Caki2 (cell line): Measurements from ENCODE around the gene RFX2. TPM values are rescaled to one million over a fixed set of nuclear protein-coding genes. Genes with fewer than 3 reads are reported as not detected.

Experiments
- DNase-seq: peaks from one replicate; pipeline ENCODE4 v3.0.0-alpha.2; 2015; ENCODE audit warnings: low read depth
- in situ Hi-C: cut with HindIII; loops from 2 replicates; pipeline ENCODE4 v1.10.0; 2016; ENCODE audit warnings: low sequenced_read_pairs, low pct_unique_long_range_greater_than_20kb, mixed read lengths
- total RNA-seq: library from RNA; depleted of rRNA; stranded (reverse); fragments of >200 nt; shearing (Covaris generic); gene quantifications from 2 replicates; pipeline ENCODE4 v1.2.3, GENCODE V29; 2014; ENCODE audit warnings: low replicate concordance; rRNA removed

Gene RFX2
- 2.0 and 5.8 TPM in 2 replicates for total RNA-seq

DNA sequence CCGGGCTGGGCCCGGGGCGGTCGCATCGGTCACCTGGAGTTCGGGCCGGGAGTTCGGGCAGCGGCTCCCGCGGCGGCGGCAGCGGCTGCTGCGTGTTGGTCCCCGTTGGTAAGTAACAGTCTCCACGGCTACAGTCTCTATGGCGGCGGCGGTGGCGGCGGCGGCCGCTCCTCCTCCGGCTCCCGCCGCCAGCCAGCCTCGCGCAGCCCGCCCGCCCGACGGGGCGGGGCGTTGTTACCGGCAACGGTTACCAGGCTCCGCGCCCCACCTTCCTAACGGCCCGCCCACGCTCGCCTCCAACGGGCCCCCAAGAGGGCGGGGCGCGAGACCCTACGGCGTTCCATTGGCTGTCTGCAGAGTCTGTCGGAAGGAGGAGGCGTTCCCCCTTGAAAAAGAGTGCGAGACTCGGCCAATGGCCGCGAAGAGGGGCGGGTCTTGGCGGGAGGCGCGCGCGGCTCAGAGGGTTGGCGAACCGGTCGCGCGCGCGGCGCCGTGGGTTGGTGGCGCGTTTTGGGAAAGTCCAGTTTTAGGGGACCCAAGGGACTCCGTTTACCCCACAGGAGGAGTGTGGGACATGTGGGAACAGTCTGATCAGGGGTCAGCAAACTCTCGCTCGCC, at the start of gene RFX2:
RFX2 (minus strand) TSS at position 141 of the 618 bp plus-strand sequence. CDS start 63,004 bp downstream, outside the sequence.
- in situ Hi-C loops: no loop called here
- peak; percentile 97 for DNase-seq

DNA sequence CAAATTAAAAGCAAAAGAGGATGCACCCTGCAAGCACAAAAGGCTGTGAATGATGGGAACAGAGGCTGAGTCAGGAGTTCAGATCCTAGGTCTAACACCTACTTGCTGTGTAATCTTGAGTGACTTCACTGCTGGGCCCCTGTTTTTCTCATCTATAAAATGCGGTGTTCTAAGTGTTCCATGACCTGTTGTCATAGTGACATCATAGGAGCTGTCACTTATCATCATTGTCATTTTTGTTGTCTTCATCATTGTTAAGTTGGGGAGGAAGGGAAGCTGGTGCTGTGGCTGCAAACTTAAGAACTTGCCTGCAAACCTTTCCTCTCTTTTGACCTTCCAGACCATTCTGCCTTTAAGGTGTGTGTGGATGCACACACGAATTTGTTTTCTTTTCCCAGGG, 45.7 kb upstream of the RFX2 start:
- in situ Hi-C loops: no loop called here
- no peak for DNase-seq

DNA sequence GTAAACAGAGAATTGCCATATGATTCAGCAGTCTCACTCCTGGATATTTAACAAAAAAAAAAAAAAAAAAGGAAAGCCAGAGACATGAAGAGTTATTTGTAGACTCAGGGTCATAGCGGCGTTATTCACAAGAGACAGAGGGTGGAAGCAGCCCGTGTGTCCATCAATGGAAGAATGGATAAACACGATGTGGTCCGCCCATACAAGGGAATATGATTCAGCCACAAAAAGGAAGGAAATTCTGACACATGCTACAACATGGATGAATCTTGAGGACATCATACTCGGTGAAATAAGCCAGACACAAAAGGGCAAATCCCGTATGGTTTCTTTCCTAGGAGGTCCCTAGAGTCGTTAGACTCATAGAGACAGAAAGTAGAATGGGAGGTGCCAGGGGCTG, 40.0 kb upstream of the RFX2 start:
- no peak for DNase-seq
- in situ Hi-C loops: no loop called here

GRCh38 chr19:6141217-6141616, 30.9 kb upstream of the RFX2 start:
- in situ Hi-C loops: no loop called here
- no peak for DNase-seq

GRCh38 chr19:6138511-6138910, 28.2 kb upstream of the RFX2 start:
- in situ Hi-C loops: no loop called here
- no peak for DNase-seq

DNA sequence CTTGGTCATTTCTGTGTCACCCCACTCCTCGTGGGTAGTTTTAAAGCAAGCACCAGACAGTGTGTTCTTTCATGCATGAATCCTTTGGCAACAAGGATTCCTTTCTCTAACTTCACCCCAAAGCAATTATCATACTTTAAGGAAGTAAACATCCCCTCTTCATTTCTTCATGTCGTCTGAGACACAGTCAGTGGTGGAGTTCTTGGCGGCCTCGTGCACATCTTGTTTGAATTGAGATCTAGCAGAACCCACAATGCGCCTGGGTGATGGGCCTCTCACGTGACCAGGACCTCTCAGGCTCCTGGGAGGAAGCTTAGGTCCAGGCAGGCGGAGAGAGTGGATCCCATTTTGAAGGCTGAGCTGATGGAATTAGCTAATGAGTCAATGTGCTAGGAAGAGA, 27.8 kb upstream of the RFX2 start:
- no peak for DNase-seq
- in situ Hi-C loops: no loop called here

DNA sequence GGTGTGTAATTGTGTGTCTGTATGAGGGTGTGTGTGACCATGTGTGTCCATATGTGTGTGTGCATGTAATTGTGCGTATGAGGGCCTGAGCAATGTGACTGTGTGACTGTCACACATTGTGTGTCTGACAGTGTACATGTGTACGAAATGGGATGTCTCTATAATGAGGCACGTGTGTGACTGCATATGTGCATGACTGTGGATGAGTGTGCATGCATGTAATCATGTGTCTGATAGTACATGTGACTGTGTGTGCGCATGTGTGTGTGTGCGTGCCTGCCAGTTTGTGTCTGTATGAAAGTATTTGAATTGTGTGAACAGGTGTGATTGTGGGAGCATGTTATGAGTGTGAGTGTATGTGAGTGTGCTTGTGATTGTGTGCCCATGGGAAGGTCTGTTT, 22.9 kb upstream of the RFX2 start:
- in situ Hi-C loops: no loop called here
- DNase-seq: no peak

DNA sequence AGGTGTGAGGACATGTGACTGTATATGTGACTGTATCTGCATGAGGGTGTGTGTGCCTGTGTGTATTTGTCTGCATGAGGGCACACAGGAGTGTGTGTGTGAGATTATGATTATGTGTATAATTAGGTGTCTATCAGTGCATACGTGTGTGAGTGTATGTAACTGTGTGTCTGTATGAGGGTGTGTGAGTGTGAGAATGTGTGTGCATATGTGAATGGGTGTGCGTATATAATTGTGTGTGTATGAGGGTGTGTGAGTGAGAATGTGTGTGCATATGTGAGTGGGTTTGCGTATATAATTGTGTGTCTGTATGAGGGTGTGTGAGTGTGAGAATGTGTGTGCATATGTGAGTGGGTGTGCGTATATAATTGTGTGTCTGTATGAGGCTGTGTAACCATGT, 22.2 kb upstream of the RFX2 start:
- DNase-seq: no peak
- in situ Hi-C loops: no loop called here

DNA sequence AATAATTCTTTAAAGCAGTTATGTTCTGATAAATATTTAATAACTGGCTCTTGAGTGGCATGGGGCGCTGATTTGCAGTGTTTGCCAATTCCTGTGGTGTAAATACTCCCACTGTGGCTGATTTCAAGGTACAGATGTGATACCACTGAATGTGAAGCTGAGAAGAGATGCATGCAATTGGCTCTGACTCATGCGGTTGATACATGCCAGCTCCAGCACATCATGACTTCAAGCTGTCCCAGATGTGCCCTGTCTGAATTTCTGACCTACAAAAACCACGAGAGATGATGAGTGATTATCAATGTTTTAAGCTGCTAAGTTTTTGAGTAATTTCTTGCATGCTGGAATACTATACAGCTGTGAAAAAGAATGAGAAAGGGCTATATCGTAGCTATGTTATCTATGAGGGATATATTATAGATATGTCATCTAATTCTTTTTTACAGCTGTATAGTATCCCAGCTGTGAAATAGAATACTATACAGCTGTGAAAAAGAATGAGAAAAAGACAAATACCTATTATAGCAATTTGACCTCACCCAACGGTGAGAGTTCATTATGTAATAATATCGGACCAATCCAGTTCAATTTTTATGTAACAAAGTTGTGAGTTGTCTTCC, 17.5 kb upstream of the RFX2 start:
- in situ Hi-C loops: no loop called here
- no peak for DNase-seq

DNA sequence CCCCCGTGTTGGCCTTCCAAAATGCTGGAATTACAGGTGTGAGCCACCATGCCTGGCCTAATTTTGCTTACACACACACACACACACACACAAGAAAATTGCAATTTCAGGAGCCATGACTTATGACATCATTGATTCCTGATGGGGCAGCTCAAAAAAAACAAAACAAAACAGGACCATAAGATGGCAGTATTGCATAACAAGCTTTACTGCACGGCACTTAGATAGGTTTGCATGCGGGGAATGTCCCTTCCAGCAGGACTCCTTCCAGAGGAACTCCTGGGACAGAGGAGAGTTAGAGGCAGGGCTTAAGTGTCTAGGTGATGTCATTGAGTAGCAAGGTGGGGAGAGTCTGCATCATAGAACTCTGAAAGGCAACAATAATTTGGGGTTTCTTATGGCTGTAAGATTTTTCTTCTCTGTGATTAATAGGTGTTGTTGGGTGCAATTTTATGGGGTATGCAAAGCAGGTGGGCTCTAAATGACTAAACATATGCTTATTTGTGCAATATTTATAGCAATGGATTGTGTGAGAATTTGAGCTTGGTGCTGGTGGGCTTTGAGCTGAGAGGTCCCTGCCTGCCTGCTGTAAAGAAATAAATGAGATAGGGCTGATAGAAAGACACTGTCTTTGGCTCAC, 16.2 kb upstream of the RFX2 start:
- DNase-seq: peak; percentile 64
- in situ Hi-C loops: no loop called here

DNA sequence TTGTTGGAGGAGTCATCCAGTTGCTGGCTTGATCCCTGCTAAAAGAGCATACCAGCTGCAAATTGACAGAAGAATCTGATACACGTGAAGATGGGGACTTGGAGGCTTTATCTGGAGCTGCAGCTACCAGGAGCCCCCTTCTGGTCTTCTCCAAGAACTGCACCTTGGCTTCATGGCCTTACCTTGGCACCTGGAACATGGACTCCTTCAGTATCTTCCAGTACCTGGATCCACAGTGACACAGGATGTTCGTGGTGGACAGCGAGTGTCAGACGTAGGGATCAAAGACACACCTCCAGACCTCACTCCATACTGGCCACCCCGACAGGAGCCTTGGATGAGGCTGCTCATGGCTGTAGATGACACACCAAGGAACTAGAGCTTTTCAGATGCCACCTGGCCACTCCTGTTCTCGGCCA, 15.3 kb upstream of the RFX2 start:
- peak; percentile 59 for DNase-seq
- in situ Hi-C loops: no loop called here

DNA sequence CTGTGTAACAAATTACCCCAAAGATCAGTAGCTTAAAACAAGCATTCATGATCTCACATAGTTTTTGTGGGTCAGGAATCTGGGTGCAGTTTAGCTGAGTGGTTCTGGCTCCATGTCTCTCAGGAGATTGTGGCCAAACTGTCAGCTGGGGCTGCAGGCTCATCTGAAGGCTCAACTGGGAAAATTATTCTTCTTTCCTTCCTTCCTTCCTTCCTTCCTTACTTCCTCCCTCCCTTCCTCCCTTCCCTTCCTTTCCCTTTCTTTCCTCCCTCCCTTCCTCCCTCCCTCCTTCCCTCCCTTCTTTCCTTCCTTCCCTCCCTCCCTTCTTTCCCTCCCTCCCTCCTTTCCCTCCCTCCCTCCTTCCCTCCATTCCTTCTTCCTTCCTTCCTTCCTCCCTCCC, 8.7 kb upstream of the RFX2 start:
- in situ Hi-C loops: no loop called here
- DNase-seq: no peak

GRCh38 chr19:6118043-6118442, 7.7 kb upstream of the RFX2 start:
- in situ Hi-C loops: no loop called here
- no peak for DNase-seq

- no peak for DNase-seq
- in situ Hi-C loops: no loop called here
Observed at GRCh38 chr19:6117534-6117933, 7.2 kb upstream of the RFX2 start.

DNA sequence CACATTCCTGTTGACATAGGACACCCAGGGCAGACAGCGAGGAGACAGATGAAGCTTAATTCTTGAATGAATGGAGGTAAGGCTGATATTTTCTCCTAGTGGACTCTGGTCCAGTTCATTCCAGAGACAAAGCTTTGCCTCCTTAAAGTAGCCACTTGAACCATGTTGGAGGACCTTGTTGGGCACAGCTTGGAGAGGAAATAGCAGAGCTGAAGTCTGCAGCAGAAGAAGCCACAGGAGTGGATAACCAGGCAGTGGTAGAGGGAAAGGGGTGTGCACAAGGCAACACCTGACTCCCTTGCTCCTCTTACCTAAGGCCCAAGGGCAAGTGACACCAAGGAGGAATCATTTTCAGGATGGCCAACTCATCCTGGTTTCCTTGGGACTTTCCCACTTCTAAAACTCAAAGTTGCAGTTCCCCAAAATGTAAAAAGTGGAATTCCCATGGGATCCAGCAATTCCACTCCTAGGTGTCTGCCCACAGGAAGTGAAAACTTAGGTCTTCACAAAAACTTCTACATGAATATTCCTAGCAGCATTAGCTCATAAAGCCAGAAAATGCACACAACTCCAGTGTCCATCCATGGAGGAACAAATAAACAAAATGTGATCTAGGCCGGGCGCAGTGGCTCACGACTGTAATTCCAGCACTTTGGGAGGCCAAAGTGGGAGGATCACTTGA, 6.6 kb upstream of the RFX2 start:
- in situ Hi-C loops: no loop called here
- DNase-seq: no peak

DNA sequence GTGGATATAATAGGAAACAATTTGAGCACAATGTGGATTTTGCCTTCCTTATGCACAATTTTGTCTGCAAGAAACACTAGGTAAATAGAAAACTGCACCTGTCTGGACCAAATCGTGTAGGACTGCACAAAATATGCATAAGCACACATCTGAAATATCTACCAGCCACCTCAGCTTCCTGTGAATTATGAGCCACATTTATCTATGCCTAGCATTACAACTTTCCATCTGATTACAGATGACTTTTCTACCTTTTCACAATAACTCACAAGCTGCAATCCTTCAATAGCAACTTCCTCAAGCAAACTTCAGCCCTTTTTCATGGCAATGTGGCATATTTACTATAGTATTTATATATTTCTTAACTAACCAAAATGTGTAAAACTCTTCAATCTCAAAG, 5.7 kb upstream of the RFX2 start:
- in situ Hi-C loops: no loop called here
- no peak for DNase-seq

GRCh38 chr19:6113616-6114188, 3.4 kb upstream of the RFX2 start:
- in situ Hi-C loops: no loop called here
- DNase-seq: no peak

DNA sequence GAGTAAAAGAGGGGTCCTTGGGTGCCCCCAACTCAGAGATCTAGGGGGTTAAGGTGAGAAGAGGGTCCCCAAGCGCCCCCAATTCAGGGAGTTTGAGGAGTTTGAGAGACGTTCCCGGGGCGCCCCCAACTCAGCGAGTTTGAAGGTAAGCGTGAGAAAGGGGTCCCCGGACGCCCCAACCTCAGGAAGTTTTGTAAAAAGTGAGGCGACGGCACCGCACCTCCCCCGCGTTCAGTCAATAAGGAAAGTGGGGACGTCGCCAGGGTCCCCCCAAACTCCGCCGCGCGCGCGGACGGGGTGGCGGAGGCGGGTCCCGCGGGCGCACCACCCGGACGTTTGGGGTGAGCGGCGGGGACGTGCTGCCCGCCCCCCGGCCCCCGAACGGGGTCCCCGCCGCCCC, 353 bp downstream of the RFX2 start:
- in situ Hi-C loops: no loop called here
- no peak for DNase-seq
